HL-60 (cell line): ENCODE results near the gene MSI2.

Source experiments
- GABPA ChIP-seq: IDR thresholded peaks from 2 replicates; pipeline ENCODE4 v1.6.1; 2012; ENCODE audit warnings: low read depth
- POLR2AphosphoS5 ChIP-seq: IDR thresholded peaks from 2 replicates; pipeline ENCODE4 v1.6.1; 2012; ENCODE audit warnings: low read depth
- TF ChIP-seq, protein P1 (sequence below): IDR thresholded peaks from one replicate; pipeline ENCODE4 v1.5.1; 2011; ENCODE audit warnings: low read length, control low read depth, inconsistent platforms; ENCODE audit not compliant: insufficient read depth

DNA sequence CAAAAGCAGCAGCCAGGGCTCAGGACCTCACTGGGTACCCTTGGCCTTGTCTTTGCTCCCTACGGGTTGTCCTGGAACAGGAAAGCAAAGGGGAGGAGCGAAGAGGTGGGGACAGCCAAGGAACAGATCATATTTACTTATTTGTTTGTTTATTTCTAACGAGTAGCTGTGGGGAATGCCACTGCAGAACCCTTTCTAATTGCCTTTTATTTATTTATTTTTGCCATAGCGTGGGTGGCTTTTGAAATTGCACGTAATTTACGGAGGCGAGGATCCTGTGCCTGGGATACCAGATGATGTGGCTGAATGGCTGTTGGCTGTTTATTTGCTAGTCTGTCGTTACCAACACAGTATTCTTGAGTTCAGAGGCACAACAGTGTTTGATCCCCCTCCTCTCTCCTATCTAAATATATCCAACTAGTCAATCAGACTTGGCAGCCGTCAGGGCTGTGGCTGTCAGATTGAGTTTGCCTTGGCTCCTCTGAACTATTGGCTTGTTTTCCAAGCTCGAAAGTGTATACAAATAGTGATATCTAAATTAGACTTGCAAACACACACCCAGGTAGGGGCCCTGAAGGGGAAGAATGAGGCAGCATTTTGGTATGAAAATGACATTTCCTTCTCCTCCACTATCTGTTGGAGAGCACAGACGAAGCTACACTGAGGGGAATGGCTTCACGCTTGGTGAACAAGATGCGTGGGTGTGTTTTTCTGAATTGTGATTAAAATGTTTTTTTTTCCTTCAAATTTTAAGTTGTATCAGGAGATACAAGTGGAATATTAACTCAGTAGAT lies 110.4 kb downstream of the MSI2 start:
- TF ChIP-seq, protein P1, sequence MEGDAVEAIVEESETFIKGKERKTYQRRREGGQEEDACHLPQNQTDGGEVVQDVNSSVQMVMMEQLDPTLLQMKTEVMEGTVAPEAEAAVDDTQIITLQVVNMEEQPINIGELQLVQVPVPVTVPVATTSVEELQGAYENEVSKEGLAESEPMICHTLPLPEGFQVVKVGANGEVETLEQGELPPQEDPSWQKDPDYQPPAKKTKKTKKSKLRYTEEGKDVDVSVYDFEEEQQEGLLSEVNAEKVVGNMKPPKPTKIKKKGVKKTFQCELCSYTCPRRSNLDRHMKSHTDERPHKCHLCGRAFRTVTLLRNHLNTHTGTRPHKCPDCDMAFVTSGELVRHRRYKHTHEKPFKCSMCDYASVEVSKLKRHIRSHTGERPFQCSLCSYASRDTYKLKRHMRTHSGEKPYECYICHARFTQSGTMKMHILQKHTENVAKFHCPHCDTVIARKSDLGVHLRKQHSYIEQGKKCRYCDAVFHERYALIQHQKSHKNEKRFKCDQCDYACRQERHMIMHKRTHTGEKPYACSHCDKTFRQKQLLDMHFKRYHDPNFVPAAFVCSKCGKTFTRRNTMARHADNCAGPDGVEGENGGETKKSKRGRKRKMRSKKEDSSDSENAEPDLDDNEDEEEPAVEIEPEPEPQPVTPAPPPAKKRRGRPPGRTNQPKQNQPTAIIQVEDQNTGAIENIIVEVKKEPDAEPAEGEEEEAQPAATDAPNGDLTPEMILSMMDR, result no peak
- TF ChIP-seq GABPA (no peak), POLR2AphosphoS5 (no peak)
